ENCODE data around the gene USP13.

The USP13 gene

GRCh38 chr3:179703816-179704215 lies 51.0 kb downstream of the USP13 start:
- H3K79me2 ChIP-seq (ENCODE audit: insufficient read depth, low read depth), result no peaks in the 10 kb centered on the region
- H2AFZ ChIP-seq (ENCODE audit: low read depth), result no peak overlapping the region
- H3K27ac ChIP-seq, result no peak overlapping the region
- no peaks in the 10 kb centered on the region for H3K36me3 ChIP-seq (ENCODE audit: insufficient read depth)
- no peak overlapping the region for H3K4me2 ChIP-seq
- H3K9ac ChIP-seq, result no peak overlapping the region
- no peaks in the 10 kb centered on the region for H3K27me3 ChIP-seq (ENCODE audit: insufficient read depth, low read depth)
- H3K4me1 ChIP-seq (ENCODE audit: low read depth, poor library complexity, severe bottlenecking), result no peaks in the 10 kb centered on the region
- no peak overlapping the region for H3K4me3 ChIP-seq (IDR thresholded peaks at IDR 0.05; ENCODE audit: insufficient read depth, low read depth, low read length)
- no peak for TF ChIP-seq CTCF (conservative IDR thresholded peaks at IDR 0.05; ENCODE audit: low read depth, low read length)
- H4K20me1 ChIP-seq (ENCODE audit: insufficient read depth), result no peaks in the 10 kb centered on the region

- Histone ChIP-seq H2AFZ (ENCODE audit: low read depth) (no peak overlapping the region), H3K79me2 (ENCODE audit: insufficient read depth, low read depth) (no peaks in the 10 kb centered on the region), H3K4me1 (ENCODE audit: low read depth, poor library complexity, severe bottlenecking) (no peaks in the 10 kb centered on the region), H3K36me3 (ENCODE audit: insufficient read depth) (no peaks in the 10 kb centered on the region), H3K27ac (no peak overlapping the region), H3K9ac (no peak overlapping the region), H3K4me3 (IDR thresholded peaks at IDR 0.05; ENCODE audit: insufficient read depth, low read depth, low read length) (no peak overlapping the region), H4K20me1 (ENCODE audit: insufficient read depth) (no peaks in the 10 kb centered on the region), H3K4me2 (no peak overlapping the region), H3K27me3 (ENCODE audit: insufficient read depth, low read depth) (no peaks in the 10 kb centered on the region)
- no peak for TF ChIP-seq CTCF (conservative IDR thresholded peaks at IDR 0.05; ENCODE audit: low read depth, low read length)
These were observed 53.4 kb downstream of the USP13 start for GRCh38 chr3:179706233-179706632.

GRCh38 chr3:179710079-179710478 lies 57.2 kb downstream of the USP13 start:
- Histone ChIP-seq H3K27me3 (ENCODE audit: insufficient read depth, low read depth) (no peaks in the 10 kb centered on the region), H3K79me2 (ENCODE audit: insufficient read depth, low read depth) (no peaks in the 10 kb centered on the region), H3K4me1 (ENCODE audit: low read depth, poor library complexity, severe bottlenecking) (no peaks in the 10 kb centered on the region), H3K27ac (no peak overlapping the region), H3K4me2 (no peak overlapping the region), H2AFZ (ENCODE audit: low read depth) (no peak overlapping the region), H3K4me3 (IDR thresholded peaks at IDR 0.05; ENCODE audit: insufficient read depth, low read depth, low read length) (no peak overlapping the region), H4K20me1 (ENCODE audit: insufficient read depth) (no peaks in the 10 kb centered on the region), H3K36me3 (ENCODE audit: insufficient read depth) (no peaks in the 10 kb centered on the region), H3K9ac (no peak overlapping the region)
- TF ChIP-seq CTCF (conservative IDR thresholded peaks at IDR 0.05; ENCODE audit: low read depth, low read length), result no peak

- no peak for TF ChIP-seq CTCF (conservative IDR thresholded peaks at IDR 0.05; ENCODE audit: low read depth, low read length)
- H2AFZ ChIP-seq (ENCODE audit: low read depth), result no peak overlapping the region
- H3K27me3 ChIP-seq (ENCODE audit: insufficient read depth, low read depth), result no peaks in the 10 kb centered on the region
- no peak overlapping the region for H3K4me3 ChIP-seq (IDR thresholded peaks at IDR 0.05; ENCODE audit: insufficient read depth, low read depth, low read length)
- no peaks in the 10 kb centered on the region for H3K36me3 ChIP-seq (ENCODE audit: insufficient read depth)
- H3K79me2 ChIP-seq (ENCODE audit: insufficient read depth, low read depth), result no peaks in the 10 kb centered on the region
- no peak overlapping the region for H3K9ac ChIP-seq
- no peak overlapping the region for H3K4me2 ChIP-seq
- H3K4me1 ChIP-seq (ENCODE audit: low read depth, poor library complexity, severe bottlenecking), result no peaks in the 10 kb centered on the region
- H4K20me1 ChIP-seq (ENCODE audit: insufficient read depth), result no peaks in the 10 kb centered on the region
- no peak overlapping the region for H3K27ac ChIP-seq
These were observed 60.8 kb downstream of the USP13 start for GRCh38 chr3:179713643-179714090.
